Mucosa of rectum (tissue), 2 donors: ENCODE data around the gene PTPRG.

ENCODE experiments used
- H3K27ac ChIP-seq, 2 donors: one replicate each; pipeline ENCODE4 v1.7.0; 2013; ENCODE audit warnings: inconsistent platforms in 2 of 2, low read depth in 2 of 2, low read length in 2 of 2
- H3K27me3 ChIP-seq, 2 donors: one replicate each; pipeline ENCODE4 v1.7.0; 2013; ENCODE audit warnings: low read length in 2 of 2; ENCODE audit not compliant: control insufficient read depth in 2 of 2, insufficient read depth in 2 of 2
- H3K36me3 ChIP-seq, 2 donors: one replicate each; pipeline ENCODE4 v1.7.0; 2013; ENCODE audit warnings: low read length in 2 of 2; ENCODE audit not compliant: control insufficient read depth in 2 of 2, insufficient read depth in 2 of 2
- H3K4me1 ChIP-seq, 2 donors: one replicate each; pipeline ENCODE4 v1.7.0; 2013; ENCODE audit warnings: low read length in 2 of 2, mild to moderate bottlenecking in 1 of 2; ENCODE audit not compliant: control insufficient read depth in 2 of 2, insufficient read depth in 2 of 2
- H3K4me3 ChIP-seq, 2 donors: one replicate each; pipeline ENCODE4 v1.7.0; 2013; ENCODE audit warnings: low read length in 2 of 2
- H3K9ac ChIP-seq, 2 donors: one replicate each; pipeline ENCODE4 v1.7.0; 2013; ENCODE audit warnings: low read length in 2 of 2, low read depth in 1 of 2, mild to moderate bottlenecking in 1 of 2
- H3K9me3 ChIP-seq, 2 donors: one replicate each; pipeline ENCODE4 v1.7.0; 2013; ENCODE audit warnings: low read length in 2 of 2; ENCODE audit not compliant: control insufficient read depth in 2 of 2
- donor health status: healthy.
- donor health status: Normal muscosa, but diverticular disease.

Gene PTPRG

GRCh38 chr3:61561374-61562041 lies at the start of gene PTPRG:
Gene PTPRG (plus strand): TSS chr3:61561571. CDS start chr3:61562288, 717 bp downstream.
- Histone ChIP-seq H3K9ac (peak within 1 kb of the TSS; percentile 70 to 71), H3K36me3 (no peaks in the 10 kb centered on the region), H3K27ac (peak within 1 kb of the TSS; percentile 78 to 91), H3K27me3 (peaks cover 0 to 3% of the 10 kb centered on the region in 2 donors), H3K4me3 (peak within 1 kb of the TSS; percentile 83 to 85), H3K9me3 (no peaks in the 10 kb centered on the region), H3K4me1 (peaks cover 15 to 17% of the 10 kb centered on the region in 2 donors)

- Histone ChIP-seq H3K9me3 (no peaks in the 10 kb centered on the region), H3K4me1 (no peaks in the 10 kb centered on the region), H3K27ac (no peak overlapping the region), H3K4me3 (no peak overlapping the region), H3K36me3 (no peaks in the 10 kb centered on the region), H3K9ac (no peak overlapping the region), H3K27me3 (no peaks in the 10 kb centered on the region)
Observed at GRCh38 chr3:61518590-61518989, 42.8 kb upstream of the PTPRG start.

GRCh38 chr3:61520966-61521628 lies 40.3 kb upstream of the PTPRG start:
- Histone ChIP-seq H3K4me3 (no peak overlapping the region), H3K36me3 (no peaks in the 10 kb centered on the region), H3K4me1 (no peaks in the 10 kb centered on the region), H3K27ac (no peak overlapping the region), H3K9me3 (no peaks in the 10 kb centered on the region), H3K27me3 (no peaks in the 10 kb centered on the region), H3K9ac (no peak overlapping the region)

- H3K27ac ChIP-seq, result no peak overlapping the region
- no peaks in the 10 kb centered on the region for H3K36me3 ChIP-seq
- H3K9me3 ChIP-seq, result no peaks in the 10 kb centered on the region
- H3K9ac ChIP-seq, result no peak overlapping the region
- no peaks in the 10 kb centered on the region for H3K27me3 ChIP-seq
- H3K4me1 ChIP-seq, result no peaks in the 10 kb centered on the region
- H3K4me3 ChIP-seq, result no peak overlapping the region
Observed at GRCh38 chr3:61522060-61522459, 39.3 kb upstream of the PTPRG start.

GRCh38 chr3:61522626-61523025 lies 38.7 kb upstream of the PTPRG start:
- H3K36me3 ChIP-seq, result no peaks in the 10 kb centered on the region
- H3K27me3 ChIP-seq, result no peaks in the 10 kb centered on the region
- H3K4me1 ChIP-seq, result no peaks in the 10 kb centered on the region
- H3K9me3 ChIP-seq, result no peaks in the 10 kb centered on the region
- H3K27ac ChIP-seq, result no peak overlapping the region
- H3K4me3 ChIP-seq, result no peak overlapping the region
- H3K9ac ChIP-seq, result no peak overlapping the region

GRCh38 chr3:61524933-61525332 lies 36.4 kb upstream of the PTPRG start:
- Histone ChIP-seq H3K27ac (no peak overlapping the region), H3K4me1 (no peaks in the 10 kb centered on the region), H3K4me3 (no peak overlapping the region), H3K9ac (no peak overlapping the region), H3K27me3 (no peaks in the 10 kb centered on the region), H3K9me3 (no peaks in the 10 kb centered on the region), H3K36me3 (no peaks in the 10 kb centered on the region)

- Histone ChIP-seq H3K9me3 (no peaks in the 10 kb centered on the region), H3K9ac (no peak overlapping the region), H3K27me3 (no peaks in the 10 kb centered on the region), H3K27ac (no peak overlapping the region), H3K36me3 (no peaks in the 10 kb centered on the region), H3K4me3 (no peak overlapping the region), H3K4me1 (no peaks in the 10 kb centered on the region)
Observed at GRCh38 chr3:61526308-61526707, 35.1 kb upstream of the PTPRG start.

- no peaks in the 10 kb centered on the region for H3K9me3 ChIP-seq
- no peaks in the 10 kb centered on the region for H3K36me3 ChIP-seq
Observed at GRCh38 chr3:61527011-61527410, 34.4 kb upstream of the PTPRG start.

GRCh38 chr3:61530355-61530754 lies 31.0 kb upstream of the PTPRG start:
- Histone ChIP-seq H3K9me3 (no peaks in the 10 kb centered on the region), H3K4me3 (no peak overlapping the region), H3K36me3 (no peaks in the 10 kb centered on the region), H3K27me3 (no peaks in the 10 kb centered on the region), H3K4me1 (no peaks in the 10 kb centered on the region), H3K9ac (no peak overlapping the region), H3K27ac (no peak overlapping the region)

More at GRCh38 chr3:61527011-61527410, 34.4 kb upstream of the PTPRG start:
- Histone ChIP-seq H3K9ac (no peak overlapping the region), H3K4me3 (no peak overlapping the region), H3K27me3 (no peaks in the 10 kb centered on the region), H3K4me1 (no peaks in the 10 kb centered on the region), H3K27ac (no peak overlapping the region)

- H3K27ac ChIP-seq, result no peak overlapping the region
- no peak overlapping the region for H3K4me3 ChIP-seq
- H3K9ac ChIP-seq, result no peak overlapping the region
- H3K4me1 ChIP-seq, result no peaks in the 10 kb centered on the region
- no peaks in the 10 kb centered on the region for H3K27me3 ChIP-seq
- no peaks in the 10 kb centered on the region for H3K9me3 ChIP-seq
- H3K36me3 ChIP-seq, result no peaks in the 10 kb centered on the region
Observed at GRCh38 chr3:61531528-61531927, 29.8 kb upstream of the PTPRG start.
